ENCODE data around the gene HDGF. TPM values are rescaled to one million over a fixed set of nuclear protein-coding genes. Genes with fewer than 3 reads are reported as not detected.

HDGF gene
- total and polyA plus RNA-seq, 9 of the 15 experiments (the other 6 are each of a cell fraction or from before 2014, with no cell fraction given): 38.8 to 601 (median 400) TPM

DNA sequence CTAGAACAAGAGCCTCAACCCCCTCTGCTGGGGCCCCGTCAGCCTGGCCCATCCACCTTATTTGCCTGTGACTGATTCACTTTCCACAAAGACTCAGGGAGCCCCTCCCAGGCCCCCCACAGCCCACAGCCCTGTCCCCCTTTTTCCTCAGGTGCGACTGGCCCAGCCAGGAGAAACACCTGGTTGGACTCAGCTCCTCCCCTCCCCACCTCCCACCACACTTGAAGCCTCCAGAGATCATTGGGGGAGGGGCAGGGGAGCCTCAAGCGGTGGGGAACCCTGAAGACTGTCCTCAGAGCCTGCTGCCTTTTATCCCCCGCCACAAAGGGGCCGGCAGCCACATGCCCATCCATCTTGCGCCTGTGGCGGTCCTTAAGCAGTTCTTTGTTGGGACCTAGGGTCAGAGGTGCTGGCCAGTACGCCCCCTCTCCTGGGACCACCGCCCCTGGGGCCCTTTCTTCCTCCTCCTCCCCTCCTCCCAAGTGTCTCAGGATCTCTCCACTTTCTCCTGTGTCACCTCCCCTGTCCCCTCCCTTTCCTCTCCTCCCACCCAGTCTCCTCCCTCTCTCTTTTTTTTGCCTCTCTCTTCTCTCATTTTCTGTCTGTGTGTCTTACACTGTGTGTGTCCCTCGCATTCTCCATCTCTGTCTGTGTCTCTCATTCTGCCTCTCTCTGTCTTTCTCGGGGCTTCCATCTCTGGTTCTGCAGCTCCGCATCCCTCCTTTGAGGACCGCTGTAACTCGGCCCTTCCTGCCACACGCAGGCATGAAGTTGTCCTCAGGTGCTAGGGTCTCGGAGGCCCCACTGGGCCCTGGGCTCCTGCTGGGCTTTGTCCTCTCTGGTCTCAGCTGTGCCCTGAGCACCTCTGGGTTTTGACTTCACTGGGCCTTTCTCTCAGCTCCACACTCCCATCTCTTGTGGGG is 58.3 kb downstream of the HDGF start (continued):
- TF ChIP-seq, protein P1, sequence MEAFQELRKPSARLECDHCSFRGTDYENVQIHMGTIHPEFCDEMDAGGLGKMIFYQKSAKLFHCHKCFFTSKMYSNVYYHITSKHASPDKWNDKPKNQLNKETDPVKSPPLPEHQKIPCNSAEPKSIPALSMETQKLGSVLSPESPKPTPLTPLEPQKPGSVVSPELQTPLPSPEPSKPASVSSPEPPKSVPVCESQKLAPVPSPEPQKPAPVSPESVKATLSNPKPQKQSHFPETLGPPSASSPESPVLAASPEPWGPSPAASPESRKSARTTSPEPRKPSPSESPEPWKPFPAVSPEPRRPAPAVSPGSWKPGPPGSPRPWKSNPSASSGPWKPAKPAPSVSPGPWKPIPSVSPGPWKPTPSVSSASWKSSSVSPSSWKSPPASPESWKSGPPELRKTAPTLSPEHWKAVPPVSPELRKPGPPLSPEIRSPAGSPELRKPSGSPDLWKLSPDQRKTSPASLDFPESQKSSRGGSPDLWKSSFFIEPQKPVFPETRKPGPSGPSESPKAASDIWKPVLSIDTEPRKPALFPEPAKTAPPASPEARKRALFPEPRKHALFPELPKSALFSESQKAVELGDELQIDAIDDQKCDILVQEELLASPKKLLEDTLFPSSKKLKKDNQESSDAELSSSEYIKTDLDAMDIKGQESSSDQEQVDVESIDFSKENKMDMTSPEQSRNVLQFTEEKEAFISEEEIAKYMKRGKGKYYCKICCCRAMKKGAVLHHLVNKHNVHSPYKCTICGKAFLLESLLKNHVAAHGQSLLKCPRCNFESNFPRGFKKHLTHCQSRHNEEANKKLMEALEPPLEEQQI (IDR thresholded peaks at IDR 0.05): no peak
- no peak for TF ChIP-seq NONO (IDR thresholded peaks at IDR 0.05; ENCODE audit: low read depth in 2 of 2, low read length in 1 of 2)
- 0 out of 2 replicates have a peak, but pooled peaks have one; percentile 2 for TF ChIP-seq XRCC5 (IDR thresholded peaks at IDR 0.05; ENCODE audit: low read depth, low read length)
- TF ChIP-seq TAL1 (IDR thresholded peaks at IDR 0.05): no peak; the same call in 1 of the 2 replicates
- no peak for TF ChIP-seq KLF16 (IDR thresholded peaks at IDR 0.05)
- no peak for TF ChIP-seq TCF7 (IDR thresholded peaks at IDR 0.05; ENCODE audit: borderline replicate concordance)

Measured in K562 (cell line).